VCaP (cell line): ENCODE data around the gene ARID4B.

Source experiments
- H3K27ac ChIP-seq: fragments of 450-650 bp; 2 replicates; pipeline ENCODE4 v1.5.1; 2017
- CTCF ChIP-seq: fragments of 450-650 bp; conservative IDR thresholded peaks from 2 replicates; pipeline ENCODE4 v1.5.1; 2017; ENCODE audit warnings: mild to moderate bottlenecking, moderate library complexity

Gene ARID4B

DNA sequence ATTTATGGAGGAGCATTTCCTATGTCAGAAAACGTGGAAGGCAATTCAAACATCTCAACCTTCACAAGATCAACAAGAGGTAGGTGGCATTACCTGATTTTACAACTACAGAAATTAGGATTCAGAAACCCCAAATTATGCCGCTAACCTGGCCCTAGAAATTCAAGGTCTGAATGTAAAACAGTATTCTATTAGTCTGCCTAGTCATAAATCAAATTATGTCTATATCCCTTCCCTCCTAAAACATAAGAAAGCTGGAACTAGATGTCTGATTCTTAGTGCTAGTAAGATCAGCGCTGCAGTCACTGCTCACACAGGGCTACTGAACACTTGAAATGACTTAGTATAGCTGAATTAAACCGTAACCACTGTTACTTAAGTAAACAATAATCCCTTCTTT, 200.8 kb downstream of the ARID4B start:
- TF ChIP-seq CTCF, result no peak
- H3K27ac ChIP-seq, result peak overlapping the region; percentile 95

DNA sequence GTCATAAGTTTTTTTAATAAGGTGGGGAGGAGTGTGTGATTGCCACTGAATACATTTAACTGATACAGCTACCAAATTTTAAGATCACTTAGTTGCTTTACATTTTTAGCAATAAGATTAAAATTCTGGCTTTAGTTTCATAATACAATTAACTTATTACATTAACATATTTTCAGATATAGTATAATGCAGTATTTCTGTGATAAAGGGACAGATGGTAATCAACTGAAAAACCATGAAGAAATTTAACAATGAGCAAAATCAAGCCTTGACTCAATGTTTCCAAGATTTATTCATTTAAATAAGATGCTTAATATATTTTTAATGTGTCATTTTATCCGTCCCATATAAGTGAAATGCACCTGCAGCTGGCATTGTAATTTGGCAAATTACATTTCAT, 203.3 kb downstream of the ARID4B start:
- H3K27ac ChIP-seq, result no peak overlapping the region
- TF ChIP-seq CTCF, result no peak

- no peak overlapping the region for H3K27ac ChIP-seq
- no peak for TF ChIP-seq CTCF
Observed at GRCh38 chr1:235124111-235124510, 203.9 kb downstream of the ARID4B start.

DNA sequence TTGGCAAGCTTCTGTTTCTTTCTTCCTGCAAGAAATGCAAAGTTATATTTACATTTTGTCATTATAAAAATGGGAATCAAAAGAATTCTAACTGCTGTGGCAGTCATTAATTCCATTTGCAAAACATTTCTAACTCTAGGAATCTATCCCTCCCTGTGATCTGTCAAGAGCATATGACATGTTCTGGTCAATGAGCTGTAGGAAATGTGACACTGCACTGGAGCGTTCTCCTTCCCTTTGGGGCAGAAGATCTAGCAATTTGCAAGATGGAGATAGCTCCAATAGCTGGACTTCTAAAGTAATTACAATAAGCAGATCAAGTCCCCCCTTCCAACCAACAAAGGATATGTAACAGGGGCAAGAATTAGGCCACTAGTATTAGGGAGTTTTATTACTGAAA, 205.6 kb downstream of the ARID4B start:
- no peak for TF ChIP-seq CTCF
- H3K27ac ChIP-seq, result no peak overlapping the region
